Neural cell (in vitro differentiated cells): ENCODE results near the gene BRD7. TPM values are rescaled to one million over a fixed set of nuclear protein-coding genes. Genes with fewer than 3 reads are reported as not detected.

Experiments
- H2AFZ ChIP-seq: fragments of 200-600, 300-800 bp; sonication (generic), shearing (Covaris generic); 2 replicates; pipeline ENCODE4 v1.6.0; 2014; ENCODE audit warnings: low read depth, mild to moderate bottlenecking, antibody characterized with exemption, low read length, moderate library complexity
- H3F3A ChIP-seq: fragments of 200-600 bp; shearing (Covaris generic); 2 replicates; pipeline ENCODE4 v1.6.1; 2016; ENCODE audit warnings: mild to moderate bottlenecking, moderate library complexity, mixed read lengths, antibody characterized with exemption, low read length; ENCODE audit not compliant: insufficient read depth, poor library complexity, severe bottlenecking
- H3K27ac ChIP-seq: fragments of 200-600, 300-800 bp; sonication (generic), shearing (Covaris generic); 2 replicates; pipeline ENCODE4 v1.5.1; 2014; ENCODE audit warnings: mild to moderate bottlenecking, low read length, moderate library complexity
- H3K27me3 ChIP-seq: fragments of 300-800, 200-600 bp; sonication (generic), shearing (Covaris generic); 2 replicates; pipeline ENCODE4 v1.6.0; 2014; ENCODE audit warnings: mild to moderate bottlenecking, low read depth, low read length, moderate library complexity; ENCODE audit not compliant: insufficient read depth
- H3K36me3 ChIP-seq: fragments of 300-800, 200-600 bp; sonication (generic), shearing (Covaris generic); 2 replicates; pipeline ENCODE4 v1.5.1; 2014; ENCODE audit warnings: mild to moderate bottlenecking, antibody characterized with exemption, low read length, moderate library complexity; ENCODE audit not compliant: insufficient read depth
- H3K4me2 ChIP-seq: fragments of 300-800, 200-600 bp; sonication (generic), shearing (Covaris generic); 2 replicates; pipeline ENCODE4 v1.6.0; 2014; ENCODE audit warnings: mild to moderate bottlenecking, low read length
- H3K4me3 ChIP-seq: fragments of 300-800, 200-600 bp; sonication (generic), shearing (Covaris generic); 2 replicates; pipeline ENCODE4 v1.5.1; 2014; ENCODE audit warnings: mild to moderate bottlenecking, low read length, moderate library complexity
- H3K79me2 ChIP-seq: fragments of 200-600 bp; shearing (Covaris generic); replicated peaks from 2 replicates; pipeline ENCODE4 v1.6.0; 2014; ENCODE audit warnings: mild to moderate bottlenecking, low read length, moderate library complexity; ENCODE audit not compliant: insufficient read depth
- H3K9ac ChIP-seq: fragments of 300-800, 200-600 bp; sonication (generic), shearing (Covaris generic); 2 replicates; pipeline ENCODE4 v1.6.1; 2016; ENCODE audit warnings: mild to moderate bottlenecking, low read length, mixed read lengths
- H3K9me2 ChIP-seq: fragments of 200-600 bp; shearing (Covaris generic); 2 replicates; pipeline ENCODE4 v1.6.1; 2016; ENCODE audit warnings: mild to moderate bottlenecking, low read length, mixed read lengths; ENCODE audit not compliant: insufficient read depth
- H3K9me3 ChIP-seq: fragments of 200-600, 300-800 bp; sonication (generic), shearing (Covaris generic); 2 replicates; pipeline ENCODE4 v1.6.1; 2016; ENCODE audit warnings: mild to moderate bottlenecking, mixed run types, low read length, moderate library complexity, mixed read lengths
- H4K20me1 ChIP-seq: fragments of 200-600 bp; shearing (Covaris generic); 2 replicates; pipeline ENCODE4 v1.6.1; 2016; ENCODE audit warnings: mild to moderate bottlenecking, mixed run types; ENCODE audit not compliant: insufficient read depth
- CTCF ChIP-seq: fragments of 450-650 bp; IDR thresholded peaks from 2 replicates; pipeline ENCODE4 v1.5.1; 2014; ENCODE audit warnings: antibody characterized with exemption, mild to moderate bottlenecking, moderate library complexity; ENCODE audit not compliant: poor library complexity, severe bottlenecking
- EP300 ChIP-seq: fragments of 450-650 bp; conservative IDR thresholded peaks from 2 replicates; pipeline ENCODE4 v1.6.1; 2014; ENCODE audit warnings: antibody characterized with exemption, mild to moderate bottlenecking, moderate library complexity; ENCODE audit not compliant: poor library complexity, severe bottlenecking
- EZH2 ChIP-seq: fragments of 200-600, 300-800 bp; shearing (Covaris generic), sonication (generic); IDR thresholded peaks from 2 replicates; pipeline ENCODE4 v1.6.1; 2014; ENCODE audit warnings: antibody characterized with exemption, low read length, borderline replicate concordance, mild to moderate bottlenecking; ENCODE audit not compliant: insufficient read depth, poor library complexity, severe bottlenecking
- MXI1 ChIP-seq: fragments of 450-650 bp; conservative IDR thresholded peaks from 2 replicates; pipeline ENCODE4 v1.6.1; 2014; ENCODE audit warnings: antibody characterized with exemption, mild to moderate bottlenecking; ENCODE audit not compliant: poor library complexity, severe bottlenecking
- POLR2AphosphoS5 ChIP-seq: IDR thresholded peaks from 2 replicates; pipeline ENCODE4 v1.6.1; 2012
- RAD21 ChIP-seq: fragments of 450-650 bp; conservative IDR thresholded peaks from 2 replicates; pipeline ENCODE4 v1.6.1; 2014; ENCODE audit warnings: antibody characterized with exemption, mild to moderate bottlenecking, moderate library complexity
- REST ChIP-seq: IDR thresholded peaks from 2 replicates; pipeline ENCODE4 v1.6.1; 2012; ENCODE audit warnings: borderline replicate concordance
- SMC3 ChIP-seq: fragments of 450-650 bp; conservative IDR thresholded peaks from 2 replicates; pipeline ENCODE4 v1.6.1; 2014; ENCODE audit warnings: antibody characterized with exemption, mild to moderate bottlenecking, moderate library complexity; ENCODE audit not compliant: poor library complexity
- TAF1 ChIP-seq: IDR thresholded peaks from 2 replicates; pipeline ENCODE4 v1.6.1; 2012; ENCODE audit warnings: low read depth
- polyA plus RNA-seq: library from polyadenylated mRNA; depleted of rRNA; stranded (reverse); fragments of >200 nt; gene quantifications from 2 replicates; pipeline ENCODE4 v1.2.3, GENCODE V29; 2014

BRD7 gene
- polyA plus RNA-seq, 1 donor from 2014 or later = 57.2 TPM

- TF ChIP-seq POLR2AphosphoS5 = no peak
- TF ChIP-seq SMC3 = no peak
- no peak for TF ChIP-seq REST
- TF ChIP-seq EZH2 = no peak
- no peak for TF ChIP-seq EP300
- TF ChIP-seq CTCF = no peak
- no peak for TF ChIP-seq MXI1
- no peak for TF ChIP-seq TAF1
- TF ChIP-seq RAD21 = no peak
- Histone ChIP-seq H3K27me3 (no peaks in the 10 kb centered on the region), H2AFZ (no peak overlapping the region), H3K4me3 (no peak overlapping the region), H3K9me2 (no peaks in the 10 kb centered on the region), H3K9ac (no peak overlapping the region), H4K20me1 (no peaks in the 10 kb centered on the region), H3K27ac (no peak overlapping the region), H3F3A (no peaks in the 10 kb centered on the region), H3K9me3 (peaks cover 13% of the 10 kb centered on the region), H3K36me3 (no peaks in the 10 kb centered on the region), H3K79me2 (no peaks in the 10 kb centered on the region), H3K4me2 (no peak overlapping the region)
Observed at GRCh38 chr16:50414152-50414551, 45.4 kb upstream of the BRD7 start.

GRCh38 chr16:50411034-50411433 lies 42.2 kb upstream of the BRD7 start:
- no peak overlapping the region for H2AFZ ChIP-seq

More at GRCh38 chr16:50411034-50411433, 42.2 kb upstream of the BRD7 start:
- no peak for TF ChIP-seq POLR2AphosphoS5
- TF ChIP-seq SMC3 = no peak
- TF ChIP-seq REST = no peak
- no peak for TF ChIP-seq TAF1
- no peak for TF ChIP-seq MXI1
- no peak for TF ChIP-seq CTCF
- TF ChIP-seq EZH2 = no peak
- no peak for TF ChIP-seq RAD21
- TF ChIP-seq EP300 = no peak
- Histone ChIP-seq H3K9ac (no peak overlapping the region), H3K4me2 (no peak overlapping the region), H3K79me2 (no peaks in the 10 kb centered on the region), H3F3A (no peaks in the 10 kb centered on the region), H4K20me1 (no peaks in the 10 kb centered on the region), H3K9me2 (no peaks in the 10 kb centered on the region), H3K27ac (no peak overlapping the region), H3K36me3 (no peaks in the 10 kb centered on the region), H3K27me3 (no peaks in the 10 kb centered on the region), H3K9me3 (peaks cover 5% of the 10 kb centered on the region), H3K4me3 (no peak overlapping the region)
